Gastrocnemius medialis (tissue), 4 donors: ENCODE results near the gene MGMT. TPM values are rescaled to one million over a fixed set of nuclear protein-coding genes. Genes with fewer than 3 reads are reported as not detected.

Source experiments
- ATAC-seq, 2 donors: fragments of 150-250 bp; one replicate each; pipeline ENCODE4 v1.9.1; 2016
- DNase-seq, 2 donors: peaks; one replicate each; pipeline ENCODE4 v3.0.0-alpha.2; 2019
- H3K27ac ChIP-seq, 4 donors: fragments of 200-600 bp; sonication (generic); 1 replicate in 1 of 4; 2 replicates in 3 of 4; pipeline ENCODE4 v1.5.1; 2016 to 2018; ENCODE audit warnings: mild to moderate bottlenecking in 2 of 4, moderate library complexity in 1 of 4
- H3K27me3 ChIP-seq, 3 donors: fragments of 200-600 bp; sonication (generic) in 2 of 3; 1 replicate in 1 of 3; 2 replicates in 2 of 3; pipeline versions ENCODE4 v1.5.1 to v1.6.0; 2016 to 2019; ENCODE audit warnings: mild to moderate bottlenecking in 1 of 3, moderate library complexity in 1 of 3
- H3K36me3 ChIP-seq, 2 donors: fragments of 200-600 bp; sonication (generic) in 1 of 2; one replicate each; pipeline ENCODE4 v1.5.1; 2017 to 2018
- H3K4me1 ChIP-seq, 2 donors: fragments of 200-600 bp; sonication (generic) in 1 of 2; one replicate each; pipeline ENCODE4 v1.5.1; 2016 to 2017; ENCODE audit warnings: mild to moderate bottlenecking in 2 of 2
- H3K4me3 ChIP-seq, 4 donors: fragments of 200-600 bp; sonication (generic) in 3 of 4; 1 replicate in 1 of 4; 2 replicates in 3 of 4; pipeline ENCODE4 v1.5.1; 2016 to 2019; ENCODE audit warnings: mild to moderate bottlenecking in 2 of 4
- H3K9me3 ChIP-seq, 3 donors: fragments of 200-600 bp; sonication (generic) in 2 of 3; 1 replicate in 1 of 3; 2 replicates in 2 of 3; pipeline ENCODE4 v1.5.1; 2016 to 2019
- CTCF ChIP-seq, 5 experiments: fragments of 450-650 bp in 3 of 5; fragments of 200-600 bp in 2 of 5; sonication (generic) in 2 of 5; IDR thresholded peaks in 4 of 5; conservative IDR thresholded peaks in 1 of 5; 1 replicate in 4 of 5; 2 replicates in 1 of 5; pipeline ENCODE4 v1.5.1; 2016 to 2019; ENCODE audit warnings: antibody characterized with exemption in 5 of 5, mild to moderate bottlenecking in 3 of 5, moderate library complexity in 3 of 5
- POLR2A ChIP-seq, 2 donors: fragments of 450-650 bp; IDR thresholded peaks; one replicate each; pipeline ENCODE4 v1.6.1; 2017; ENCODE audit warnings: antibody characterized with exemption in 2 of 2, mild to moderate bottlenecking in 2 of 2, moderate library complexity in 2 of 2
- in situ Hi-C, 4 donors: fragments of 200-750 bp; cut with MboI; loops; one replicate each; pipeline versions ENCODE4 v1.15.0 to v1.8.0; 2017; ENCODE audit warnings: low sequenced_read_pairs in 4 of 4
- intact Hi-C: fragments of 100-400 bp; cut with DNase I; formaldehyde crosslinking; loops from one replicate; pipeline ENCODE4 v1.15.1; 2023; ENCODE audit warnings: low total_unique reads
- total RNA-seq, 4 donors: library from RNA; depleted of rRNA; stranded (reverse); fragments of >200 nt; gene quantifications; one replicate each; pipeline versions ENCODE4 v1.1.0 to v1.2.3, GENCODE V29; 2016

The MGMT gene
- total RNA-seq, 4 donors from 2014 or later = 8.9 to 20.7 (median 17.1) TPM

- ATAC-seq = no peak
- intact Hi-C loops = no loop called here
These were observed 50.0 kb downstream of the MGMT start for GRCh38 chr10:129516846-129517679.

GRCh38 chr10:129517680-129518057 lies 50.6 kb downstream of the MGMT start:
- H3K9me3 ChIP-seq = no peaks in the 10 kb centered on the region
- H3K4me3 ChIP-seq = no peak overlapping the region
- no peaks in the 10 kb centered on the region for H3K4me1 ChIP-seq
- no peak overlapping the region for H3K27ac ChIP-seq
- H3K27me3 ChIP-seq = no peaks in the 10 kb centered on the region
- intact Hi-C loops = no loop called here
- TF ChIP-seq POLR2A (IDR thresholded peaks at IDR 0.05) = no peak
- no peak for TF ChIP-seq CTCF (IDR thresholded peaks at IDR 0.05 in 4 of 5, conservative IDR thresholded peaks at IDR 0.05 in 1 of 5)
- no peak for ATAC-seq
- in situ Hi-C loops = no loop called here
- no peaks in the 10 kb centered on the region for H3K36me3 ChIP-seq
- DNase-seq = no peak

More at GRCh38 chr10:129516846-129517679, 50.0 kb downstream of the MGMT start:
- no peak for DNase-seq
- Histone ChIP-seq H3K4me1 (no peaks in the 10 kb centered on the region), H3K4me3 (no peak overlapping the region), H3K27me3 (no peaks in the 10 kb centered on the region), H3K27ac (no peak overlapping the region), H3K9me3 (no peaks in the 10 kb centered on the region), H3K36me3 (no peaks in the 10 kb centered on the region)
- in situ Hi-C loops = no loop called here
- TF ChIP-seq CTCF (IDR thresholded peaks at IDR 0.05 in 4 of 5, conservative IDR thresholded peaks at IDR 0.05 in 1 of 5) (no peak), POLR2A (IDR thresholded peaks at IDR 0.05) (no peak)

- Histone ChIP-seq H3K4me1 (no peaks in the 10 kb centered on the region), H3K27ac (no peak overlapping the region), H3K36me3 (no peaks in the 10 kb centered on the region), H3K4me3 (no peak overlapping the region), H3K9me3 (no peaks in the 10 kb centered on the region), H3K27me3 (no peaks in the 10 kb centered on the region)
- in situ Hi-C loops (no loop called here), intact Hi-C loops (no loop called here)
- no peak for DNase-seq
- ATAC-seq = no peak
- TF ChIP-seq POLR2A (IDR thresholded peaks at IDR 0.05) = no peak
- TF ChIP-seq CTCF (IDR thresholded peaks at IDR 0.05 in 4 of 5, conservative IDR thresholded peaks at IDR 0.05 in 1 of 5) = no peak
These were observed 51.8 kb downstream of the MGMT start for GRCh38 chr10:129518793-129519192.

- DNase-seq = no peak
- in situ Hi-C loops (no loop called here), intact Hi-C loops (no loop called here)
- TF ChIP-seq POLR2A (IDR thresholded peaks at IDR 0.05) (no peak), CTCF (IDR thresholded peaks at IDR 0.05 in 4 of 5, conservative IDR thresholded peaks at IDR 0.05 in 1 of 5) (no peak)
- no peak for ATAC-seq
- Histone ChIP-seq H3K4me3 (no peak overlapping the region), H3K9me3 (no peaks in the 10 kb centered on the region), H3K27me3 (no peaks in the 10 kb centered on the region), H3K27ac (no peak overlapping the region), H3K4me1 (peaks cover 0 to 3% of the 10 kb centered on the region in 2 donors), H3K36me3 (no peaks in the 10 kb centered on the region)
These were observed 53.5 kb downstream of the MGMT start for GRCh38 chr10:129520440-129521080.
